ENCODE measurements around the gene KIAA0586.
"Not testable (repeated sequence)": the region's sequence is repeated elsewhere in the genome, so short reads cannot be mapped to it uniquely, and the experiment has no call there.

KIAA0586 gene

GRCh38 chr14:58575956-58576355 is 148.4 kb downstream of the KIAA0586 start:
- no peak for TF ChIP-seq ZNF274 (IDR thresholded peaks at IDR 0.05; ENCODE audit: low read depth, low read length)
- H3K4me3 ChIP-seq (ENCODE audit: low read length): no peak overlapping the region

GRCh38 chr14:58580035-58580434 is 152.5 kb downstream of the KIAA0586 start:
- H3K4me3 ChIP-seq (ENCODE audit: low read length): not testable (repeated sequence)

GRCh38 chr14:58581389-58581788 is 153.9 kb downstream of the KIAA0586 start:
- H3K4me3 ChIP-seq (ENCODE audit: low read length): not testable (repeated sequence)

- no peak overlapping the region for H3K4me3 ChIP-seq (ENCODE audit: low read length)
- TF ChIP-seq ZNF274 (IDR thresholded peaks at IDR 0.05; ENCODE audit: low read depth, low read length): no peak
Observed at GRCh38 chr14:58584383-58584782, 156.9 kb downstream of the KIAA0586 start.

- H3K4me3 ChIP-seq (ENCODE audit: low read length): no peak overlapping the region
- no peak for TF ChIP-seq ZNF274 (IDR thresholded peaks at IDR 0.05; ENCODE audit: low read depth, low read length)
Observed at GRCh38 chr14:58587271-58587670, 159.8 kb downstream of the KIAA0586 start.

- H3K4me3 ChIP-seq (ENCODE audit: low read length): not testable (repeated sequence)
Observed at GRCh38 chr14:58588321-58588720, 160.8 kb downstream of the KIAA0586 start.

- TF ChIP-seq ZNF274 (IDR thresholded peaks at IDR 0.05; ENCODE audit: low read depth, low read length): no peak
Observed at GRCh38 chr14:58593977-58594376, 166.5 kb downstream of the KIAA0586 start.

GRCh38 chr14:58597041-58597440 is 169.5 kb downstream of the KIAA0586 start:
- no peak for TF ChIP-seq ZNF274 (IDR thresholded peaks at IDR 0.05; ENCODE audit: low read depth, low read length)
- no peak overlapping the region for H3K4me3 ChIP-seq (ENCODE audit: low read length)

More at GRCh38 chr14:58593977-58594376, 166.5 kb downstream of the KIAA0586 start:
- H3K4me3 ChIP-seq (ENCODE audit: low read length): no peak overlapping the region

- TF ChIP-seq ZNF274 (IDR thresholded peaks at IDR 0.05; ENCODE audit: low read depth, low read length): no peak
- no peak overlapping the region for H3K4me3 ChIP-seq (ENCODE audit: low read length)
Observed at GRCh38 chr14:58598028-58598803, 170.7 kb downstream of the KIAA0586 start.

- TF ChIP-seq ZNF274 (IDR thresholded peaks at IDR 0.05; ENCODE audit: low read depth, low read length): no peak
- H3K4me3 ChIP-seq (ENCODE audit: low read length): no peak overlapping the region
Observed at GRCh38 chr14:58598804-58599525, 171.4 kb downstream of the KIAA0586 start.

GRCh38 chr14:58599707-58600106 is 172.2 kb downstream of the KIAA0586 start:
- H3K4me3 ChIP-seq (ENCODE audit: low read length): no peak overlapping the region
- no peak for TF ChIP-seq ZNF274 (IDR thresholded peaks at IDR 0.05; ENCODE audit: low read depth, low read length)

Measured in GM08714 (cell line).